B cell (primary cell): ENCODE measurements around the gene STOML3. TPM values are rescaled to one million over a fixed set of nuclear protein-coding genes. Genes with fewer than 3 reads are reported as not detected.

Experiments used
- ATAC-seq: fragments of 200-7000 bp; cut with Tn5 transposase; one replicate; pipeline ENCODE4 v1.10.0; 2021; ENCODE audit warnings: low read depth, mild to moderate bottlenecking, moderate number of reproducible peaks, moderate library complexity
- CTCF ChIA-PET: fragments of 350-600 bp; sonication (Branson Sonifier 250); formaldehyde crosslinking; loops from one replicate; lab custom pipeline; 2021; ENCODE audit warnings: antibody characterized with exemption, inconsistent platforms; lab: Charles Lee
- POLR2A ChIA-PET: fragments of 350-600 bp; sonication (Branson Sonifier 250); formaldehyde crosslinking; loops from one replicate; lab custom pipeline; 2021; ENCODE audit warnings: antibody characterized with exemption; lab: Charles Lee
- DNase-seq: peaks from one replicate; pipeline ENCODE4 v3.0.0; 2013
- H2AFZ ChIP-seq: 2 replicates; pipeline ENCODE4 v1.6.1; 2012; ENCODE audit warnings: mild to moderate bottlenecking, low read depth, low read length; ENCODE audit not compliant: insufficient read depth, poor library complexity, severe bottlenecking
- H3K27ac ChIP-seq, 2 donors: 1 replicate in 1 of 2; 2 replicates in 1 of 2; pipeline ENCODE4 v1.5.1; 2012 to 2013; ENCODE audit warnings: low read length in 2 of 2, mild to moderate bottlenecking in 2 of 2, moderate library complexity in 1 of 2
- H3K27me3 ChIP-seq, 4 experiments: fragments of 200-600 bp in 1 of 4; sonication (generic) in 1 of 4; replicated peaks in 1 of 4; 1 replicate in 2 of 4; 2 replicates in 2 of 4; pipeline versions ENCODE4 v1.6.1 to v1.7.0; 2013 to 2016; ENCODE audit warnings: low read length in 3 of 4, mild to moderate bottlenecking in 2 of 4, mixed read lengths in 1 of 4, moderate library complexity in 1 of 4; ENCODE audit not compliant: insufficient read depth in 4 of 4, control insufficient read depth in 3 of 4; ENCODE audit errors: control extremely low read depth in 1 of 4
- H3K36me3 ChIP-seq, 2 experiments: replicated peaks in 1 of 2; 1 replicate in 1 of 2; 2 replicates in 1 of 2; pipeline versions ENCODE4 v1.6.1 to v1.7.1; 2013; ENCODE audit warnings: low read length in 1 of 2; ENCODE audit not compliant: insufficient read depth in 2 of 2, control insufficient read depth in 1 of 2; ENCODE audit errors: control extremely low read depth in 1 of 2, extremely low read depth in 1 of 2
- H3K4me1 ChIP-seq, 2 donors: fragments of 200-600 bp in 1 of 2; sonication (generic) in 1 of 2; 1 replicate in 1 of 2; 2 replicates in 1 of 2; pipeline versions ENCODE4 v1.5.1 to v1.6.1; 2013 to 2017; ENCODE audit warnings: low read length in 2 of 2; ENCODE audit not compliant: control insufficient read depth in 2 of 2, insufficient read depth in 2 of 2
- H3K4me2 ChIP-seq: replicated peaks from 2 replicates; pipeline ENCODE3; 2012; ENCODE audit warnings: mild to moderate bottlenecking, low read depth, low read length; ENCODE audit not compliant: poor library complexity, severe bottlenecking
- H3K4me3 ChIP-seq, 5 experiments: fragments of 200-600 bp in 1 of 5; sonication (generic) in 1 of 5; 1 replicate in 3 of 5; 2 replicates in 2 of 5; pipeline versions ENCODE4 v1.5.1 to v1.7.0; 2011 to 2016; ENCODE audit warnings: low read length in 4 of 5, mild to moderate bottlenecking in 4 of 5, low read depth in 2 of 5, control low read depth in 1 of 5, moderate library complexity in 1 of 5; ENCODE audit not compliant: insufficient read depth in 1 of 5; ENCODE audit errors: control extremely low read depth in 1 of 5, extremely low read depth in 1 of 5
- H3K79me2 ChIP-seq: fragments of 200-600 bp; sonication (generic); one replicate; pipeline ENCODE4 v1.6.0; 2016; ENCODE audit warnings: low read length; ENCODE audit not compliant: control insufficient read depth, insufficient read depth
- H3K9ac ChIP-seq: fragments of 200-600 bp; sonication (generic); 2 replicates; pipeline ENCODE4 v1.6.1; 2017; ENCODE audit warnings: mild to moderate bottlenecking, low read length, moderate library complexity
- H3K9me3 ChIP-seq, 3 donors: one replicate each; pipeline versions ENCODE4 v1.6.1 to v1.7.1; 2013; ENCODE audit warnings: low read length in 2 of 3; ENCODE audit not compliant: control insufficient read depth in 2 of 3, insufficient read depth in 1 of 3; ENCODE audit errors: control extremely low read depth in 1 of 3
- H4K20me1 ChIP-seq: 2 replicates; pipeline ENCODE4 v1.6.0; 2012; ENCODE audit warnings: mild to moderate bottlenecking, low read length; ENCODE audit not compliant: insufficient read depth, control insufficient read depth, poor library complexity, severe bottlenecking
- H3K27ac Mint-ChIP-seq: one replicate; pipeline ENCODE4 v1.8.0; 2021; ENCODE audit warnings: mixed read lengths
- H3K27me3 Mint-ChIP-seq: one replicate; pipeline ENCODE4 v1.8.0; 2021; ENCODE audit warnings: mixed read lengths
- H3K4me1 Mint-ChIP-seq: one replicate; pipeline ENCODE4 v1.8.0; 2021; ENCODE audit warnings: mixed read lengths
- H3K4me3 Mint-ChIP-seq: one replicate; pipeline ENCODE4 v1.8.0; 2021; ENCODE audit warnings: mixed read lengths
- H3K9me3 Mint-ChIP-seq: one replicate; pipeline ENCODE4 v1.8.0; 2022; ENCODE audit warnings: mixed read lengths; ENCODE audit not compliant: insufficient read depth
- EZH2 ChIP-seq: IDR thresholded peaks from 2 replicates; pipeline ENCODE4 v1.6.1; 2012; ENCODE audit warnings: borderline replicate concordance, low read depth, mild to moderate bottlenecking, moderate library complexity, low read length; ENCODE audit not compliant: insufficient read depth, poor library complexity, severe bottlenecking
- WGBS: methylation state at CpG from one replicate; pipeline ENCODE4 v1.1.5; 2013; ENCODE audit warnings: missing lambda C conversion rate; ENCODE audit not compliant: insufficient coverage; 5-methylcytosine and 5-hydroxymethylcytosine counted together
- intact Hi-C: fragments of 100-400 bp; cut with micrococcal nuclease; formaldehyde crosslinking; loops from one replicate; pipeline ENCODE4 v1.10.0; 2022
- polyA plus RNA-seq: library from polyadenylated mRNA; depleted of rRNA; stranded (reverse); fragments of >200 nt; gene quantifications from 2 replicates; pipeline ENCODE4 v1.2.3, GENCODE V29; 2012
- total RNA-seq, 2 donors: library from RNA; stranded (reverse); fragments of 120-200 nt in 1 of 2; gene quantifications; 1 replicate in 1 of 2; 2 replicates in 1 of 2; pipeline versions ENCODE4 v1.2.3 to v1.2.4, GENCODE V29; 2013 to 2022
- TF ChIP-seq, protein P1 (sequence below): fragments of 200-600 bp; IDR thresholded peaks from one replicate; pipeline ENCODE4 v1.8.0; 2022; ENCODE audit warnings: antibody characterized with exemption, mild to moderate bottlenecking

The STOML3 gene
- total and polyA plus RNA-seq, 2 donors (not counting 1 experiment from before 2014, with no cell fraction given) = not detected

- Mint-ChIP-seq H3K4me3 (no peak overlapping the region), H3K4me1 (no peaks in the 10 kb centered on the region), H3K9me3 (no peaks in the 10 kb centered on the region), H3K27ac (no peak overlapping the region), H3K27me3 (no peaks in the 10 kb centered on the region)
- no peak for TF ChIP-seq EZH2
- TF ChIP-seq, protein P1, sequence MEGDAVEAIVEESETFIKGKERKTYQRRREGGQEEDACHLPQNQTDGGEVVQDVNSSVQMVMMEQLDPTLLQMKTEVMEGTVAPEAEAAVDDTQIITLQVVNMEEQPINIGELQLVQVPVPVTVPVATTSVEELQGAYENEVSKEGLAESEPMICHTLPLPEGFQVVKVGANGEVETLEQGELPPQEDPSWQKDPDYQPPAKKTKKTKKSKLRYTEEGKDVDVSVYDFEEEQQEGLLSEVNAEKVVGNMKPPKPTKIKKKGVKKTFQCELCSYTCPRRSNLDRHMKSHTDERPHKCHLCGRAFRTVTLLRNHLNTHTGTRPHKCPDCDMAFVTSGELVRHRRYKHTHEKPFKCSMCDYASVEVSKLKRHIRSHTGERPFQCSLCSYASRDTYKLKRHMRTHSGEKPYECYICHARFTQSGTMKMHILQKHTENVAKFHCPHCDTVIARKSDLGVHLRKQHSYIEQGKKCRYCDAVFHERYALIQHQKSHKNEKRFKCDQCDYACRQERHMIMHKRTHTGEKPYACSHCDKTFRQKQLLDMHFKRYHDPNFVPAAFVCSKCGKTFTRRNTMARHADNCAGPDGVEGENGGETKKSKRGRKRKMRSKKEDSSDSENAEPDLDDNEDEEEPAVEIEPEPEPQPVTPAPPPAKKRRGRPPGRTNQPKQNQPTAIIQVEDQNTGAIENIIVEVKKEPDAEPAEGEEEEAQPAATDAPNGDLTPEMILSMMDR = no peak
- Histone ChIP-seq H3K27ac (no peak overlapping the region), H3K4me1 (no peaks in the 10 kb centered on the region), H3K4me2 (no peak overlapping the region), H3K9ac (no peak overlapping the region), H3K4me3 (no peak overlapping the region), H4K20me1 (no peaks in the 10 kb centered on the region), H3K9me3 (no peaks in the 10 kb centered on the region), H3K79me2 (no peaks in the 10 kb centered on the region), H3K27me3 (no peaks in the 10 kb centered on the region), H2AFZ (no peak overlapping the region), H3K36me3 (no peaks in the 10 kb centered on the region)
- ATAC-seq (no peak), DNase-seq (no peak)
- intact Hi-C loops = no loop called here
- POLR2A ChIA-PET = no interaction called here
- 95% methylated on average over 3 of the region's 3 CpGs for WGBS
- CTCF ChIA-PET = no interaction called here
Measured at GRCh38 chr13:38998739-38999138, 8.1 kb upstream of the STOML3 start.

- Histone ChIP-seq H2AFZ (no peak overlapping the region), H3K9ac (no peak overlapping the region), H3K36me3 (no peaks in the 10 kb centered on the region), H3K27ac (no peak overlapping the region), H3K9me3 (no peaks in the 10 kb centered on the region), H3K27me3 (no peaks in the 10 kb centered on the region), H3K79me2 (no peaks in the 10 kb centered on the region), H3K4me3 (no peak overlapping the region), H3K4me2 (no peak overlapping the region), H4K20me1 (no peaks in the 10 kb centered on the region), H3K4me1 (no peaks in the 10 kb centered on the region)
- no peaks in the 10 kb centered on the region for H3K27me3 Mint-ChIP-seq
- DNase-seq (no peak), ATAC-seq (no peak)
- intact Hi-C loops = no loop called here
- no peak overlapping the region for H3K27ac Mint-ChIP-seq
- H3K4me3 Mint-ChIP-seq = no peak overlapping the region
- ChIA-PET POLR2A (no interaction called here), CTCF (no interaction called here)
- WGBS = 78% methylated on average over 4 of the region's 4 CpGs
- no peaks in the 10 kb centered on the region for H3K9me3 Mint-ChIP-seq
- H3K4me1 Mint-ChIP-seq = no peaks in the 10 kb centered on the region
- no peak for TF ChIP-seq EZH2
- TF ChIP-seq, protein P1 = no peak
Measured at GRCh38 chr13:38993381-38993780, 2.8 kb upstream of the STOML3 start.
